Calu3 (cell line): ENCODE results near the gene LRMDA. TPM values are rescaled to one million over a fixed set of nuclear protein-coding genes. Genes with fewer than 3 reads are reported as not detected.

Experiments used
- BruUV-seq: library from RNA; stranded (reverse); fragments of 400-500 nt; replicated peaks from 2 replicates; lab custom pipeline; 2021; lab: Mats Ljungman, UMichigan
- CTCF ChIA-PET: fragments of 300-600 bp; sonication (Branson Sonifier 250); formaldehyde crosslinking; loops from one replicate; lab custom pipeline; 2022; ENCODE audit warnings: antibody characterized with exemption; lab: Charles Lee
- DNase-seq: peaks from one replicate; pipeline ENCODE4 v3.0.0; 2022
- H3K27ac Mint-ChIP-seq: one replicate; pipeline ENCODE4 v1.8.0; 2022; ENCODE audit warnings: mixed read lengths; ENCODE audit not compliant: unreplicated experiment
- H3K27me3 Mint-ChIP-seq: one replicate; pipeline ENCODE4 v1.8.0; 2022; ENCODE audit warnings: mixed read lengths; ENCODE audit not compliant: unreplicated experiment
- H3K36me3 Mint-ChIP-seq: one replicate; pipeline ENCODE4 v1.8.0; 2022; ENCODE audit warnings: mild to moderate bottlenecking, moderate library complexity, mixed read lengths; ENCODE audit not compliant: insufficient read depth, unreplicated experiment
- H3K4me1 Mint-ChIP-seq: one replicate; pipeline ENCODE4 v1.8.0; 2022; ENCODE audit warnings: mild to moderate bottlenecking, low read depth, mixed read lengths; ENCODE audit not compliant: unreplicated experiment
- H3K4me3 Mint-ChIP-seq: one replicate; pipeline ENCODE4 v1.8.0; 2022; ENCODE audit warnings: mild to moderate bottlenecking, low read depth, moderate library complexity, mixed read lengths; ENCODE audit not compliant: unreplicated experiment
- H3K9me3 Mint-ChIP-seq: one replicate; pipeline ENCODE4 v1.8.0; 2022; ENCODE audit warnings: low read depth, mixed read lengths; ENCODE audit not compliant: unreplicated experiment
- CTCF ChIP-seq: fragments of 200-600 bp; IDR thresholded peaks from one replicate; pipeline ENCODE4 v1.8.0; 2022; ENCODE audit warnings: antibody characterized with exemption; ENCODE audit not compliant: unreplicated experiment
- intact Hi-C: fragments of 100-400 bp; cut with micrococcal nuclease; formaldehyde crosslinking; loops from one replicate; pipeline ENCODE4 v1.10.0; 2022; ENCODE audit not compliant: unreplicated experiment
- total RNA-seq: library from RNA; stranded (reverse); gene quantifications from 2 replicates; pipeline ENCODE4 v1.2.3, GENCODE V29; 2022

LRMDA gene
- total RNA-seq, 1 experiment from 2014 or later: 7.6 TPM

GRCh38 chr10:75440271-75440793 lies 8.9 kb downstream of the LRMDA start:
- intact Hi-C loops: no loop called here

GRCh38 chr10:75441196-75441595 lies 9.8 kb downstream of the LRMDA start:
- peaks cover 9% of the 10 kb centered on the region for H3K9me3 Mint-ChIP-seq
- no peaks in the 10 kb centered on the region for H3K36me3 Mint-ChIP-seq
- DNase-seq: no peak
- intact Hi-C loops: no loop called here
- no peak overlapping the region for H3K27ac Mint-ChIP-seq
- CTCF ChIA-PET: interaction anchor here (0.7 kb wide), 1 partner anchor 1723 kb away, joined by 3 read pairs; no protein-coding TSS in a partner anchor
- H3K27me3 Mint-ChIP-seq: no peaks in the 10 kb centered on the region
- TF ChIP-seq CTCF: no peak
- no peak overlapping the region for H3K4me3 Mint-ChIP-seq
- H3K4me1 Mint-ChIP-seq: no peaks in the 10 kb centered on the region
- no TSS peak for BruUV-seq

More at GRCh38 chr10:75440271-75440793, 8.9 kb downstream of the LRMDA start:
- CTCF ChIA-PET: interaction anchor here (0.7 kb wide), 1 partner anchor 1724 kb away, joined by 3 read pairs; no protein-coding TSS in a partner anchor
- no peaks in the 10 kb centered on the region for H3K4me1 Mint-ChIP-seq
- no peak for DNase-seq
- peaks cover 9% of the 10 kb centered on the region for H3K9me3 Mint-ChIP-seq
- no peak for TF ChIP-seq CTCF
- peaks cover 5% of the 10 kb centered on the region for H3K27me3 Mint-ChIP-seq
- no peak overlapping the region for H3K4me3 Mint-ChIP-seq
- no peak overlapping the region for H3K27ac Mint-ChIP-seq
- no TSS peak for BruUV-seq
- H3K36me3 Mint-ChIP-seq: no peaks in the 10 kb centered on the region

GRCh38 chr10:75441682-75442081 lies 10.3 kb downstream of the LRMDA start:
- Mint-ChIP-seq H3K27me3 (no peaks in the 10 kb centered on the region), H3K4me1 (no peaks in the 10 kb centered on the region), H3K9me3 (peaks cover 11% of the 10 kb centered on the region), H3K36me3 (no peaks in the 10 kb centered on the region), H3K27ac (no peak overlapping the region), H3K4me3 (no peak overlapping the region)
- no peak for TF ChIP-seq CTCF
- no peak for DNase-seq
- intact Hi-C loops: no loop called here
- BruUV-seq: no TSS peak
- CTCF ChIA-PET: no interaction called here

GRCh38 chr10:75443362-75443761 lies 11.9 kb downstream of the LRMDA start:
- H3K27ac Mint-ChIP-seq: no peak overlapping the region
- H3K4me3 Mint-ChIP-seq: no peak overlapping the region
- no peak for TF ChIP-seq CTCF
- no TSS peak for BruUV-seq
- no peaks in the 10 kb centered on the region for H3K36me3 Mint-ChIP-seq
- H3K27me3 Mint-ChIP-seq: no peaks in the 10 kb centered on the region
- intact Hi-C loops: no loop called here
- H3K9me3 Mint-ChIP-seq: peaks cover 14% of the 10 kb centered on the region
- CTCF ChIA-PET: no interaction called here
- no peaks in the 10 kb centered on the region for H3K4me1 Mint-ChIP-seq
- DNase-seq: no peak
